ENCODE results near the gene MEIG1.
"Not testable (repeated sequence)": the region's sequence is repeated elsewhere in the genome, so short reads cannot be mapped to it uniquely, and the experiment has no call there.

MEIG1 gene

GRCh38 chr10:14954934-14955333 lies 4.3 kb upstream of the MEIG1 start:
- no peak for DNase-seq

GRCh38 chr10:14958872-14959220 lies 342 bp upstream of the MEIG1 start:
- no peak for DNase-seq

GRCh38 chr10:14967897-14968296 lies 8.7 kb downstream of the MEIG1 start:
- no peak for DNase-seq

- peak; percentile 25 for DNase-seq
Observed at GRCh38 chr10:14971867-14972448, 12.8 kb downstream of the MEIG1 start.

- DNase-seq: not testable (repeated sequence)
Observed at GRCh38 chr10:14974153-14974998, 15.2 kb downstream of the MEIG1 start.

GRCh38 chr10:14975672-14976273 lies 16.6 kb downstream of the MEIG1 start:
- DNase-seq: no peak

GRCh38 chr10:14982744-14983143 lies 23.6 kb downstream of the MEIG1 start:
- DNase-seq: no peak

GRCh38 chr10:14989552-14989951 lies 30.4 kb downstream of the MEIG1 start:
- DNase-seq: not testable (repeated sequence)

- DNase-seq: peak; percentile 9
Observed at GRCh38 chr10:14991035-14991749, 32.0 kb downstream of the MEIG1 start.

GRCh38 chr10:14992336-14992735 lies 33.1 kb downstream of the MEIG1 start:
- DNase-seq: not testable (repeated sequence)

- DNase-seq: not testable (repeated sequence)
Observed at GRCh38 chr10:14993500-14994455, 34.6 kb downstream of the MEIG1 start.

- DNase-seq: no peak
Observed at GRCh38 chr10:14995964-14996565, 36.9 kb downstream of the MEIG1 start.

- not testable (repeated sequence) for DNase-seq
Observed at GRCh38 chr10:15013530-15013929, 54.3 kb downstream of the MEIG1 start.

- DNase-seq: no peak
Observed at GRCh38 chr10:15015451-15015850, 56.3 kb downstream of the MEIG1 start.

GRCh38 chr10:15020966-15021365 lies 61.8 kb downstream of the MEIG1 start:
- DNase-seq: peak; percentile 11
